Left forelimb (tissue), 1 donor: ENCODE results near the gene RPS24.
"Not testable (repeated sequence)": the region's sequence is repeated elsewhere in the genome, so short reads cannot be mapped to it uniquely, and the experiment has no call there.

Experiments
- DNase-seq: peaks from one replicate; pipeline ENCODE4 v3.0.0-alpha.2; 2018; ENCODE audit warnings: low spot score

Gene RPS24

GRCh38 chr10:78033637-78034470, at the start of gene RPS24:
Gene RPS24, plus strand, starts transcription at chr10:78033863. Its CDS starts 39 bp downstream, at chr10:78033902.
- peak; percentile 97 for DNase-seq

GRCh38 chr10:77984986-77985385, 48.7 kb upstream of the RPS24 start:
- DNase-seq = no peak

- DNase-seq = no peak
Measured at GRCh38 chr10:77987671-77988255, 45.9 kb upstream of the RPS24 start.

GRCh38 chr10:77989081-77989724, 44.5 kb upstream of the RPS24 start:
- no peak for DNase-seq

GRCh38 chr10:77993620-77994019, 40.0 kb upstream of the RPS24 start:
- no peak for DNase-seq

GRCh38 chr10:77998780-77999179, 34.9 kb upstream of the RPS24 start:
- DNase-seq = not testable (repeated sequence)

GRCh38 chr10:78000206-78000605, 33.5 kb upstream of the RPS24 start:
- DNase-seq = no peak

- DNase-seq = no peak
Measured at GRCh38 chr10:78000956-78001472, 32.6 kb upstream of the RPS24 start.

- DNase-seq = no peak
Measured at GRCh38 chr10:78002541-78003288, 30.9 kb upstream of the RPS24 start.

- no peak for DNase-seq
Measured at GRCh38 chr10:78004215-78005026, 29.2 kb upstream of the RPS24 start.

GRCh38 chr10:78007172-78007571, 26.5 kb upstream of the RPS24 start:
- no peak for DNase-seq

GRCh38 chr10:78009662-78010061, 24.0 kb upstream of the RPS24 start:
- DNase-seq = no peak

- DNase-seq = no peak
Measured at GRCh38 chr10:78010278-78010677, 23.4 kb upstream of the RPS24 start.

- DNase-seq = no peak
Measured at GRCh38 chr10:78011065-78011464, 22.6 kb upstream of the RPS24 start.

GRCh38 chr10:78013564-78013963, 20.1 kb upstream of the RPS24 start:
- no peak for DNase-seq

GRCh38 chr10:78015546-78015945, 18.1 kb upstream of the RPS24 start:
- DNase-seq = no peak

- DNase-seq = no peak
Measured at GRCh38 chr10:78017856-78018255, 15.8 kb upstream of the RPS24 start.

- DNase-seq = no peak
Measured at GRCh38 chr10:78019264-78019663, 14.4 kb upstream of the RPS24 start.

GRCh38 chr10:78021201-78021600, 12.5 kb upstream of the RPS24 start:
- no peak for DNase-seq

- DNase-seq = no peak
Measured at GRCh38 chr10:78023741-78024140, 9.9 kb upstream of the RPS24 start.

- DNase-seq = no peak
Measured at GRCh38 chr10:78025685-78026364, 7.8 kb upstream of the RPS24 start.
